Memory B cell (primary cell): ENCODE data around the gene SPECC1.

Experiments
- ATAC-seq: fragments of 150-1000 bp; cut with Tn5 transposase; 2 replicates; pipeline ENCODE4 v1.10.0; 2021; ENCODE audit warnings: low read depth, mild to moderate bottlenecking, moderate library complexity
- DNase-seq, 2 donors: peaks; one replicate each; pipeline ENCODE4 v3.0.0; 2022; ENCODE audit warnings: low spot score in 2 of 2
- H3K27ac Mint-ChIP-seq: one replicate; pipeline ENCODE4 v1.8.0; 2022; ENCODE audit warnings: mild to moderate bottlenecking, moderate library complexity, mixed read lengths
- H3K27me3 Mint-ChIP-seq: one replicate; pipeline ENCODE4 v1.8.0; 2022; ENCODE audit warnings: mixed read lengths
- H3K36me3 Mint-ChIP-seq: one replicate; pipeline ENCODE4 v1.8.0; 2022; ENCODE audit warnings: mild to moderate bottlenecking, mixed read lengths
- H3K4me1 Mint-ChIP-seq: one replicate; pipeline ENCODE4 v1.8.0; 2022; ENCODE audit warnings: mixed read lengths
- H3K4me3 Mint-ChIP-seq: one replicate; pipeline ENCODE4 v1.8.0; 2022; ENCODE audit warnings: mild to moderate bottlenecking, moderate library complexity, mixed read lengths
- H3K9me3 Mint-ChIP-seq: one replicate; pipeline ENCODE4 v1.8.0; 2022; ENCODE audit warnings: mixed read lengths

The SPECC1 gene

DNA sequence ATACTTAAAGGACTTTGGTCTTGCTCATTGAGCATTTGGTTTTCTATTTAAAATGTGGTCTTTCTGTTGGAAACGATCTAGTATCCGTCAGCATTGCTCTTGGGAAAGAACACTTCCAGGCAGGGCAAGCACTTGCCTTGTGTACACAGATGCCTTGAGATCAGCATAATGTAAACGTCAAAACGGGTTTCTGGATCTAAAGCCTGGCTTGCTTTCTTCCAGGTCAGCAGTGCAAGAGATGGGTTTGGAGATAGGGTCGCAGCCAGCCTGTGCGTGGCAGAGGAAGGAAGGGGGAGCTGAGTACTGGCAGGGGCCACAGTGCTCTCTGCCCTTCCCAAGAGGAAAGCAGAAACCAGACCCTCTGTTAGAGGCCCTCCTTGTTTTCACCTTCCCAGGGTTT lies 282.7 kb downstream of the SPECC1 start:
- Mint-ChIP-seq H3K4me3 (no peak overlapping the region), H3K27ac (no peak overlapping the region), H3K27me3 (no peaks in the 10 kb centered on the region), H3K4me1 (no peaks in the 10 kb centered on the region), H3K36me3 (peaks cover 9% of the 10 kb centered on the region), H3K9me3 (peaks cover 3% of the 10 kb centered on the region)
- ATAC-seq (no peak), DNase-seq (no peak)

DNA sequence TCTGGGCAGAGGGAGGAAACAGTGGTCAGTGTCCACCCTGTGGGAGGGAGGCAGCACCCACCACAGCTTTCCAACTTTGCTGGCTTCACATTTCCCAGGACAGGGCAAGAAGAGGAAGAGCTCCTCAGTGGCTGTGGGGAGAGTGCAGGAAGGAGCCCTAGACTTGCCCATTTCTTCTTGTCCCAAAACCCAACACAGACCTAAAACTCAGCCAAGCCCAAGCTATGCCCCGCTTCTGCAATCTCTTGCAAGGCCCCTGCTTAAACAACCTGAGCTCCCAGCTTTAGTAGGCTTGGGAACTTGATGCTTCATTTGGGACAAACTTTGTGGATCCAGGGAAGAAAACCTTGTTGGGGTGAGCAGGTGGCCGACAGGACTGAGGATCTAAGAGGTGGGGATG lies 284.3 kb downstream of the SPECC1 start:
- H3K36me3 Mint-ChIP-seq: peaks cover 6% of the 10 kb centered on the region
- no peaks in the 10 kb centered on the region for H3K4me1 Mint-ChIP-seq

DNA sequence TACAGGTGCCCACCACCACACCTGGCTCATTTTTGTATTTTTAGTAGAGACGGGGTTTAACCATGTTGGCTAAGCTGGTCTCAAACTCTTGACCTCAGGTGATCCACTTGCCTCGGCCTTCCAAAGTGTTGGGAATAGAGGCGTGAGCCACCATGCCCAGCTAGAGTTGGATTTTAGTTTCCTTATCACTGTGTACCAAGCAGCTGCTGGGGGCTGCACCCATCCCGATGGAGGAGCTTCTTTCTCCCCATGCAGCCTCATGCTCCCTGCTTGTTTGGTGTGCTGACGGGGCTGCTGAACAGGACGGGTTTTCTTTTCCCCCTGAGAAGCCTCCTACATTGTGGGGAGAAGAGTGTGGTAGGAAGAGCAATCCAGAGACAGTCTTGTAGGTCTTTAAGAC lies 285.0 kb downstream of the SPECC1 start:
- no peak overlapping the region for H3K27ac Mint-ChIP-seq
- ATAC-seq (no peak), DNase-seq (no peak)
- no peak overlapping the region for H3K4me3 Mint-ChIP-seq
- peaks cover 1% of the 10 kb centered on the region for H3K9me3 Mint-ChIP-seq
- H3K27me3 Mint-ChIP-seq: no peaks in the 10 kb centered on the region
- peaks cover 5% of the 10 kb centered on the region for H3K36me3 Mint-ChIP-seq
- no peaks in the 10 kb centered on the region for H3K4me1 Mint-ChIP-seq

More for the DNA sequence above, 284.3 kb downstream of the SPECC1 start:
- no peak for DNase-seq
- Mint-ChIP-seq H3K27ac (no peak overlapping the region), H3K27me3 (no peaks in the 10 kb centered on the region), H3K4me3 (no peak overlapping the region), H3K9me3 (peaks cover 2% of the 10 kb centered on the region)
- ATAC-seq: no peak

DNA sequence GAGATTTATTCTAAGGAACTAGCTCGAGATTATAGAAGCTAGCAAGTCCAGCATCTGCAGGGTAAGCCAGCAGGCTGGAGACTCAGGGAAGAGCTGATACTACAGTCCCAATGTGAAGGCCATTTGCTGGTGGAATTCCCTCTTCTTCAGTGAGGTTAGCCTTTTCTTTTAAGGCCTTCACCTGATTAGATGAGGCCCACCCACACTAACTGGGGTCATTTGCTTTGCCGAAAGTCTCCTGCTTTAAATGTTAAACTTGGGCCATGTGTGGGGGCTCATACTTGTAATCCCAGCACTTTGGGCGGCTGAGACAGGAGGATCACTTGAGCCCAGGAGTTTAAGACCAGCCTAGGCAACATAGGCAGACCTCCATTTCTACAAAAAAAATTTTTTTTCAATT lies 289.9 kb downstream of the SPECC1 start:
- no peak for DNase-seq
- Mint-ChIP-seq H3K27me3 (no peaks in the 10 kb centered on the region), H3K36me3 (peaks cover 9% of the 10 kb centered on the region), H3K4me3 (no peak overlapping the region), H3K27ac (no peak overlapping the region), H3K9me3 (peaks cover 1% of the 10 kb centered on the region), H3K4me1 (no peaks in the 10 kb centered on the region)
- no peak for ATAC-seq

DNA sequence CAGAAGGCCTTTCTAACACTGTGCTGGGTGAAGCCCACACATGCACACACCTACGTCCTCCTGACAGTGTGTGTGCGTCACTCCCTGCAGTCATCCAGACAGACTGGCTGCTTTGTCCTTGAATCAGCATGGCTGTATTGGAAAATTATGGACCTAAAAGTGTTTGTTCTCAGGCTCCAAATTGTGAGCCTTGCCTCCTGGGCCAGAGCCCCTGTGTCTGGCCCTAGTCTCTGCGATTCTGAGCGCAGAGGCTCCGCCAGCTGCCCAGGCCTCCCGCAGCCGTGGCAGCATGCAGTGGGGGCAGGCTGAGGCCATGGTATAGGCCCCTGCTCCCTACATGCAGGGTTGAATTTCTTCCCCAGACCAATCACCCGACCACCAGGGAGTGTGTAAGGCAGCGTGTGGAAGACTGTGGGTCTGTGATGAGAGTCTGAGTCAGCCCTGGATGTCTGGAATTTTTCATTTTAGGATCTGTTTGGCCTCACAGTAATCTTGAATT lies 291.3 kb downstream of the SPECC1 start:
- Mint-ChIP-seq H3K9me3 (peaks cover 6% of the 10 kb centered on the region), H3K27me3 (no peaks in the 10 kb centered on the region), H3K27ac (no peak overlapping the region), H3K4me1 (no peaks in the 10 kb centered on the region), H3K36me3 (peaks cover 14% of the 10 kb centered on the region), H3K4me3 (no peak overlapping the region)
- ATAC-seq (no peak), DNase-seq (no peak)

DNA sequence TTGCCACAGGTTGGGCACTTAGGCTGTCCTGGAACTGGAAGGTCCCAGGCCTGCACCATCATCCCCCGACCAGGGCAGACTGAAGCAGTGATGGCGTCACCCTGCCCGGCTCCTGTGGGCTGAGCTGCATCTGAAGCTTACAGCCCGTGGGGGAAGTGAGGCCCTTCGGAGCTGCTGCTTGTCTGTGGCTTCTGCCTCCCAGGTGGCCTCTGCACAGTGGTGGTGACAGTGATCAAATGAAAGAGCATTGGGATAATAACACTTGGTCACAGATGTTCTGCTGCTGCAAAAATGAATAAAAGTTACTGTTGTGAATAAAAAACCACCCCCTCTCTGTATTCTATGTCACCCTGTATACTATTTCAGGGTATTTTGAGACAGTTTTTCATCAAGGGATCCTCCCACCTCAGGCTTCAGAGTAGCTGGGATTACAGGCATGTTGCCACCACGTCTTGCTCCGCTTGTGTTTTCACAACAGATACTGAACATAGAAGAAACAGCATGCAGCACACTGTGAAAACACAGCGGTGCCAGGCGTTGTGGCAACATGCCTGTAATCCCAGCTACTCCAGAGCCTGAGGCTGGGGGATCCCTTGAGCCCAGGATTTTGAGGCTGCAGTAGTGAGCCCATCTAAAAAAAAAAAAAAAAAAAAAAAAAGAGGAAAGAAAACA lies 293.2 kb downstream of the SPECC1 start:
- DNase-seq (no peak), ATAC-seq (no peak)
- H3K27ac Mint-ChIP-seq: no peak overlapping the region
- H3K4me1 Mint-ChIP-seq: no peaks in the 10 kb centered on the region
- no peaks in the 10 kb centered on the region for H3K27me3 Mint-ChIP-seq
- H3K9me3 Mint-ChIP-seq: peaks cover 11% of the 10 kb centered on the region
- no peak overlapping the region for H3K4me3 Mint-ChIP-seq
- peaks cover 14% of the 10 kb centered on the region for H3K36me3 Mint-ChIP-seq

DNA sequence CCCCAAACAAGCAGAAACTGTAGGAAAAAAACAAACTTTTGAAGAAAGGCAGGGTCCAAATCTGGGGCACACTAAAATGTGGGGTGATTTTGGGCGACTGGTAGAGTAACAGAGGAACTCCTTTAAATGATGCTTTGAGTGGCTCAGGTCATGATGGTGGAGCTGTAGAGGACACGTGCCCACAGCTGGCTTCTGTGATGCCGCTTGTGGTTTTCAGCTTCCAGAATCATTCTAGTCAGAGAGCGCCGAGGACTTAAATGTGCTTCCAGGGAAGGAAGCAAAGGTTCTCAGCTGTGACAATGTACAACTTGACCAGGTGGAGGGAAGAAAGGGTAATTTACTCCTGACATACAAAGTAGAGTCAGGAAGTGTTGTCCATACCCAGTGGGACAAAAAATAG lies 295.8 kb downstream of the SPECC1 start:
- Mint-ChIP-seq H3K4me1 (no peaks in the 10 kb centered on the region), H3K27ac (no peak overlapping the region), H3K27me3 (no peaks in the 10 kb centered on the region), H3K4me3 (no peak overlapping the region), H3K9me3 (peaks cover 17% of the 10 kb centered on the region), H3K36me3 (peaks cover 18% of the 10 kb centered on the region)
- ATAC-seq (no peak), DNase-seq (no peak)

DNA sequence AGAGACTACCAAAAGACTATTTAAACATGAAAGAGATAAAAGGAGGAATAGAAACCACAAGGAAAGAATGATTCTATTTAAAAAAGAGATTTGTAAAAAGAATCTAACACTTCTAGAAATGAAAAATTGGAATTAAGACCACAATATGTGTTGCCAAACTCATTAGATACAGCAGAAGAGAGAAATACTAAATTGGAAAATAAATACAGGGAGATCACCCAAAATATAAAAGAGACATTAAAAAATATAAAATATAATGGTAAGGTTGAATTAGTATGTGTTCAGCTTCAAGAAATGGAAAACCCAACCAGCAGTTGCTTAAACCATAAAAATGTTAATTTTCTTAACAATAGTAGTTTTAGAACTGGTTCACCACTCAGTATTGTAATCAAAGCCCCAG lies 297.8 kb downstream of the SPECC1 start:
- DNase-seq: no peak
- H3K9me3 Mint-ChIP-seq: peaks cover 17% of the 10 kb centered on the region
- no peak for ATAC-seq
- no peak overlapping the region for H3K4me3 Mint-ChIP-seq
- H3K36me3 Mint-ChIP-seq: peaks cover 16% of the 10 kb centered on the region
- no peaks in the 10 kb centered on the region for H3K4me1 Mint-ChIP-seq
- no peak overlapping the region for H3K27ac Mint-ChIP-seq
- no peaks in the 10 kb centered on the region for H3K27me3 Mint-ChIP-seq

DNA sequence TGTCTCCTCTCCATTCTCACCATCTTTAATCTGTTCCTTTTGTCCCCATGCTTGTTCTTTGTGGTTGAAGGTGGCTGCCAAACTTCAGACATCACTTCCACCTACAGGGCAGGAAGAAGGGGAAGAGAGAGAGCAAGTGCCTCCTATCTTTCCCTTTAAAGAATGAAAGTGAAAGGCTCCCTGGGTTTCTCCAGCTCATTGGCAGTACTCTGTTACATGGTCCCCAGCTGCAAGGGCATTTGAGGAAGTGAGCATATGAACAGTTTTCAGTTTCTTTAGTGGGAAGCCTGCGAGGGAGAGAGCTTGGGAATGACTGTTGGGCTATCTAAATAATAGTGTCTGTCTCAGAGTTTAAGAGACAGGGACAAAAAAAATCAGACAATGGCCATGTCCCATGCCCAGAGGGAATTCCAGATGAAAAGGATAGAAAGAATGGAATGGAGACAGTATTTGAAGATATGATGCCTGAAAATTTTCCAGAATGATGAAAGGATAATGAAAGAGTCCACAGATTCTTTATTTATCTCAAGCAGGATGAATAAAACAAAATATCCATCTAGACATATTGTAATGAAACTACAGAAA lies 298.3 kb downstream of the SPECC1 start:
- no peak for ATAC-seq
- peaks cover 16% of the 10 kb centered on the region for H3K36me3 Mint-ChIP-seq
- no peak for DNase-seq
- H3K27ac Mint-ChIP-seq: no peak overlapping the region
- H3K27me3 Mint-ChIP-seq: no peaks in the 10 kb centered on the region
- no peak overlapping the region for H3K4me3 Mint-ChIP-seq
- no peaks in the 10 kb centered on the region for H3K4me1 Mint-ChIP-seq
- peaks cover 17% of the 10 kb centered on the region for H3K9me3 Mint-ChIP-seq

DNA sequence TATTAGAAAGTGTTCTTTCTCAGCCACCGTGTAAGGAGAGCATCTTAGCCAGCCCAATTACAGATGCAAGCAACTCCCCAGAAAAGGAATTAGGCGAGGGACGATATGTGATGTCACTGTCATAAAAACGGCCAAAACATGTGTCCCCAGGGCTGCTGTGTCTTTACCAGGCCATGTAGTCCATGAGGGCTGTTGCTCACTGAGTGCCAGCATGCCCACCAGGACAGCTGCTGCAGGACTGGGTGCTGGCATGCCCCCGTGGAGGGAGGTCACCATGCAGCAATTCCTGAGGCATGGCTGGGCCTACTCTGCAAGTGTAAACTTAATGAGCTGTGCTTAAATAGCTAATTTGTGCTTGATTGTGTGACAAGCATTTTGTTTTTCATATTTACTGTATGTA lies 301.3 kb downstream of the SPECC1 start:
- ATAC-seq (no peak), DNase-seq (no peak)
- Mint-ChIP-seq H3K4me1 (no peaks in the 10 kb centered on the region), H3K9me3 (peaks cover 12% of the 10 kb centered on the region), H3K27ac (no peak overlapping the region), H3K36me3 (peaks cover 9% of the 10 kb centered on the region), H3K27me3 (no peaks in the 10 kb centered on the region), H3K4me3 (no peak overlapping the region)

DNA sequence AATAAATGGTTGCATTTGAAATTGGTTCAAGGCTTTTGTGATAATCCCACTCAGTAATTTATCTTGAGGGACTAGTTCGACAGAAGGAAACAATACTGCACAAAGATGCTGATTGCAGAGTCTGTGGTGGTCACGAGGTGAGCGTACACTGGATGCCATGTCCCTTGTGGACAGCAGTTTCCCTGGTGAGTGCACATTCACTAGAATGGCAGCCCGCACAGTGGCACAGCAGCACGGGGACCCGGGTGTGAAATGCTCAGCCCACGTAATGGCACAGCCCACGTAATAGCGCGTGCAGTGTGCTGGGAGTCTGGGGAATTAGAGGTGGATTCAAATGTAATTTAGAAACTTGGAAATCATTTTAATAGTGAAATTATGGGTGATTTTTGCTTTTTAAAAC lies 304.1 kb downstream of the SPECC1 start:
- ATAC-seq: no peak
- no peak overlapping the region for H3K27ac Mint-ChIP-seq

DNA sequence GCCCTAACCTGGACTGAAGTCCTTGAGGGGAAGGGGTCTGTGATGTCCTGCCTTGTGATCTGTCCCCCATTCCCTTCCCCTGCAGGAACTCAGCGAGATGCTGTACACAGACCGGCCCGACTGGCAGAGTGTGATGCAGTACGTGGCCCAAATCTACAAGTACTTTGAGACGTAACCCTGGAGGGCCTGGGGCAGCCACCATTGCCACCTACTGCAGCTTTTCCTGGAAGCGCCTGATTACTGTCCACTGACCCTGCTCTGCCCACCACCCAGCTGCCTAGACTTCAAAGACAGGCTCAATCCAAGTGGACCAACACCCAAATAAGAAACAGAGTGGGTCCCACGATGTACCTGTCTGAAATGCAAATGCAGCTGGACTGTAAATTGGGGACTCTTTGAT lies 304.7 kb downstream of the SPECC1 start:
- peaks cover 1% of the 10 kb centered on the region for H3K9me3 Mint-ChIP-seq
- no peaks in the 10 kb centered on the region for H3K36me3 Mint-ChIP-seq
- no peak overlapping the region for H3K27ac Mint-ChIP-seq
- no peak overlapping the region for H3K4me3 Mint-ChIP-seq
- ATAC-seq (no peak), DNase-seq (no peak)
- H3K4me1 Mint-ChIP-seq: no peaks in the 10 kb centered on the region
- no peaks in the 10 kb centered on the region for H3K27me3 Mint-ChIP-seq

More for the DNA sequence above, 304.1 kb downstream of the SPECC1 start:
- no peaks in the 10 kb centered on the region for H3K27me3 Mint-ChIP-seq
- DNase-seq: no peak
- peaks cover 3% of the 10 kb centered on the region for H3K9me3 Mint-ChIP-seq
- H3K4me1 Mint-ChIP-seq: no peaks in the 10 kb centered on the region
- H3K4me3 Mint-ChIP-seq: no peak overlapping the region
- H3K36me3 Mint-ChIP-seq: no peaks in the 10 kb centered on the region

DNA sequence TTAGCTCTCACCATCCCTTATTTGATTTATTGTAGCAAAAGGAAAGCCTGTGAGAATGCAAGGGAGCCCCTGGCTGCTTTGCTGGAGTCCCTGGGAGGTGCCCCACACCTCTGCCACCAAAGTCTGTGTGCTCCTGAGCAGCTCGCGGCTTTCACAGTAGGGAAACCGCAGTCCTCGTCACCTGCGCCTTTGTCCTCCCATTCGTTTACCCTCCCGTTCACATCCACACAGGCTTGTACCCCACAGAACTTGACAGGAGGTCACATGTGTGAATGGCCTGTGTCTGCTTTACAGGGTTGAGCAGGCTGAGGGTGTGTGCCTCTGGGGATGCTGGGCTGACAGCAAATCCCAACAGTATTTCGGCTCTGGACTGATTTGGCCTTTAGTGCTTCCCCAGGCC lies 305.7 kb downstream of the SPECC1 start:
- H3K27ac Mint-ChIP-seq: no peak overlapping the region
- no peaks in the 10 kb centered on the region for H3K4me1 Mint-ChIP-seq
- H3K36me3 Mint-ChIP-seq: no peaks in the 10 kb centered on the region
- no peak overlapping the region for H3K4me3 Mint-ChIP-seq
- no peak for DNase-seq
- H3K27me3 Mint-ChIP-seq: no peaks in the 10 kb centered on the region
- no peaks in the 10 kb centered on the region for H3K9me3 Mint-ChIP-seq
- ATAC-seq: no peak

DNA sequence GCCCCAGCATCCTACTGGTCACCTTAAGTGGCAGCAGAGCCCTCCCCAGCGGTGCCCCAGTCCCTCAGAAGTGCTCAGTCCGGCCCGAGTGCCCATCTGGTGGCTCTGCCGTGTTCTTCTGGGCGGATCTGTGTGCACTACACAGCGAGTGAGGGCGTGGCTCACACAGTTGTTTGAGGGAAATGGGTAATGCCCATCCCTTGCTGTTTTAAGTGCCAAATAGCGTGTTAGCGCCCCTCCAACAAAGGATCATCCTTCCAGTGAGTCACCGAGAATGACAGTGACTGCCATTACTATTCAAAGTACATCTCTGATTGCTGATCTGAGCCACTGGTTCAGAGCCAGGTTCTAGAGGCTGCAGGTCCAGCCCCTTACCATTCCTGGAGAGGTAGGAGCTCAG lies 306.2 kb downstream of the SPECC1 start:
- ATAC-seq (no peak), DNase-seq (no peak)
- H3K9me3 Mint-ChIP-seq: no peaks in the 10 kb centered on the region
- no peak overlapping the region for H3K27ac Mint-ChIP-seq
- H3K36me3 Mint-ChIP-seq: no peaks in the 10 kb centered on the region
- peaks cover 1% of the 10 kb centered on the region for H3K27me3 Mint-ChIP-seq
- no peaks in the 10 kb centered on the region for H3K4me1 Mint-ChIP-seq
- H3K4me3 Mint-ChIP-seq: no peak overlapping the region

DNA sequence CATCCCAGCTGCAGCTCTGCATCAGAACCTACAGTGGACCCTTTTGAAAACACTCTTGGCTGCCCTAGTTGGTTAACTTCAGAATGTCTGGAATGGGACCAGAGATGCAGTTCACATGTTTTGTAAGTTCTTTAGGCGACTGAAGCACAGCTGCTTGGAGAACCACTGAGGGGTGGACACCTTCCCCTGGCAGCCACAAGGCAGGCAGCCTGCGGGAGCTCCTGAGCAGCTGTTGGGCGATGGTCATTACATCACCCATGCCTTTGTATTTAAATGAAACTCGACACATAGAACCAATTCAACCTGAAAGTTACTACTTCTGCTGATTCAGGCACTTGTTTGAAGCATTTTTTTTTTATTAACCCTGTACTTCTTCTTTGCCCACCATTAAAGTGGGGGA lies 306.7 kb downstream of the SPECC1 start:
- Mint-ChIP-seq H3K36me3 (no peaks in the 10 kb centered on the region), H3K4me1 (peaks cover under 1% of the 10 kb centered on the region), H3K27me3 (peaks cover 1% of the 10 kb centered on the region), H3K9me3 (no peaks in the 10 kb centered on the region), H3K27ac (no peak overlapping the region), H3K4me3 (no peak overlapping the region)
- DNase-seq: no peak
- ATAC-seq: no peak
